GM08714 (cell line): ENCODE data around the gene AKT3.
"Not testable (repeated sequence)": the region's sequence is repeated elsewhere in the genome, so short reads cannot be mapped to it uniquely, and the experiment has no call there.

Source experiments
- H3K4me3 ChIP-seq: fragments of 200-500 bp; sonication (Bioruptor generic); 2 replicates; pipeline ENCODE4 v1.5.1; 2014; ENCODE audit warnings: mild to moderate bottlenecking, low read length, inconsistent platforms
- ZNF274 ChIP-seq: IDR thresholded peaks from 2 replicates; pipeline ENCODE4 v1.6.1; 2012; ENCODE audit warnings: mild to moderate bottlenecking, low read depth, low read length

AKT3 gene

DNA sequence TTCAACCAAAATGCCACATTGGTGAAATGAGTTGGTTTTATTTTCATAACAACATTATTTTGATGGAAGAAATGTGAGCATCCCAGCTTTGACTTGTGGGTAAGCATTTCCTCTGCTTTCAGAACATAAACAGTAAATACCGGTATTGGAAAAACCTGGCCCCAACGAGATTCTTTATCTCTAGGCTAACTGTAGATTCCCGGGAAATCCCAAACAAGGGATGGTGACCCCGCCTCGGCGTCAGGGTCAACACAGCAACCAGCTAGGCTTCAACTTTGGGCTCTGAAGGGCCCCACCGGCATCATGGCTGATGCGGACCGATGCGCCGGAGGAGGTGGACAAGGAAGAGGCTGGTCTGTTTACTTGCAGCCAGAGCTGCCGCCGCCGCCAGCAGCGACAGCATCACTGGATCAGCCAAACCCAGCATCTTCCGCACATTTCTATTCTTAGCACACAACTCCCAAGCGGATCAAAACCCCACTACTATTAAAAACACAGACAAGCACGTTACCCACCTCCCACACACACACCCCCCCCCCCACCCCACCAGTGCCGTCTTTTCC is 1.1 kb downstream of the AKT3 start:
- peak overlapping the region; percentile 83 for H3K4me3 ChIP-seq
- no peak for TF ChIP-seq ZNF274

DNA sequence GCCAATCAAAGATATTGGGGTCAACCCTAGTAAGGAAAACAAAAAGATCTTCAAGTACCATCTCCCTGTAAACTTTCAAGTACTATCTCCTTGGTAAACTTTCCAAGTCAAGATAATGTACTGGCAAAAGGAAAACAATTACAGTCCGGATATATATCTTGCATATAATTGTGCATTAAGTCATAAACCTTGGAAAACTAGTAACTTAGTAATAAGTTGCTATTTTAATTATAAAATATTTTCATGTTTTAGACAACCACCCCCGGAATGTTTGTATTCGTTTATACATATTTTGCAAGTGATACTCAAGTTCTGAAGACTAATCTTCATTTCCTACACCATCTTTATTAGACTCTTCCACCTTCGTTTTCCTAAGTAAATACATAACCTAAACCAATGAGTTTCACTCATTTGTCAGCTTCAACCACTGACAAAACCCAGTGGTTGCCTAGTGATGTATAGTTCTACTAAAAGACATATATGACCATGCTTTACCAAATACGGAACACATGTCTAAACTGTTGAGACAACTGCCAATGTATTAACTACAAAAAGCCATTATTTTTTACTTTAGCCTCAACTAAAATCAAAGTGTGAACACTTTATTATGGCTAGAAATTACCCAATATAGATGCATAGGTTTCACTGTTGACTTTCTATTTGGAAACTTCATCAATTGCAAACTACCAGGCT is 1.7 kb downstream of the AKT3 start:
- peak overlapping the region; percentile 83; the same call in 1 of the 2 replicates for H3K4me3 ChIP-seq
- no peak for TF ChIP-seq ZNF274

DNA sequence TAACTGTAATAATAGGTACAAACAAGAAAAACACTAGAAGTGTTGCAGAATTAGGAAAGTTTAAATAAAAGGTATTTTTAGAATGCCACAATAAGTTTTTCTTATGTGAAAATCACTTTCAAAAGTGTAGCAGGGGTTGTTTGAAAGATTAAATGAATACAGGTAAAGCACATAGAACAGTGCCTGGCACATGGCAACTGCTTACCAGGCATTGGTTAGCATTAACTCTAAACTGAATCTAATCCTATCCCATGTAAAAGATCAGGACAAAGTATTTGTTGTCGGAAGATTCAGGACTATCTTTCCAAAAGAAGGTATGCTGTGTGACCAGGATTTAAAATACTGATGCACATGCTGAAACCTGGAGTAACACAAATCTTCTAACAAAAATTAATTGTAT is 3.3 kb downstream of the AKT3 start:
- H3K4me3 ChIP-seq: no peak overlapping the region
- TF ChIP-seq ZNF274: no peak

DNA sequence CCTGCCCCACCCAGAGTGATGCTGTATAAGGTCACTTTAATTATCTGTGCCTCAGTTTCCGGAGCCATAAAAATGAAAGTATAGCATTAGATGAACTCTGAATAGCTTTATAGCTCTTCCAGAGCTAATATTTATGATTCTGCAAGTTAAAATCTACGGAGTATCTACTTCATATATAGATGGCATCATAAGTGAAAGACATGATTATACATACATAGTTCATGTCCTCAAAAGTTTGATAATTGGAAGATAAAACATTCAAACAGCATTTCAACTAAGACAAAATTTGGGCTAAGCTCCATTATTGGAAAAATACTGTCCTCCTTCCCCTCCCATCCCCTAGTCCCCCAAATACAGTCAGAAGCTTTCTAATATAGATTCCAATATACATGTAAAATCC is 4.2 kb downstream of the AKT3 start:
- no peak overlapping the region for H3K4me3 ChIP-seq
- TF ChIP-seq ZNF274: no peak

DNA sequence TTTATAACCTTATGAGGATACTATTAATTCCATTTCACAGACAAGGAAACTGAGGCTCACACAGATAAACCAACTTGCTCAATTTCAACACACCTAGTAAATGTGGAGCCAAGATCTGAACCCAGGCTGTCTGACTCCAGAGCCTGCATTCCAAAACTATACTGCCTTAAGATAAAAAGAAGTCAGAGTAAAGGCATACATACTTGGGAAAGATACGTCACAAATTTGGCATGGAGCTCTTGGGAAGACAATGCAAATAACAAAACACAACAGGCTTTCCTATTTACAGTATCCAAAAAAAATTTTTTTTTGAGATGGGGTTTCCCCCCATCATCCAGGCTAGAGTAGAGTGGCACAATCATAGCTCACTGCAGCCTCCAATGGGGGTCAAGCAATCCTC is 5.9 kb downstream of the AKT3 start:
- no peak overlapping the region for H3K4me3 ChIP-seq
- no peak for TF ChIP-seq ZNF274

DNA sequence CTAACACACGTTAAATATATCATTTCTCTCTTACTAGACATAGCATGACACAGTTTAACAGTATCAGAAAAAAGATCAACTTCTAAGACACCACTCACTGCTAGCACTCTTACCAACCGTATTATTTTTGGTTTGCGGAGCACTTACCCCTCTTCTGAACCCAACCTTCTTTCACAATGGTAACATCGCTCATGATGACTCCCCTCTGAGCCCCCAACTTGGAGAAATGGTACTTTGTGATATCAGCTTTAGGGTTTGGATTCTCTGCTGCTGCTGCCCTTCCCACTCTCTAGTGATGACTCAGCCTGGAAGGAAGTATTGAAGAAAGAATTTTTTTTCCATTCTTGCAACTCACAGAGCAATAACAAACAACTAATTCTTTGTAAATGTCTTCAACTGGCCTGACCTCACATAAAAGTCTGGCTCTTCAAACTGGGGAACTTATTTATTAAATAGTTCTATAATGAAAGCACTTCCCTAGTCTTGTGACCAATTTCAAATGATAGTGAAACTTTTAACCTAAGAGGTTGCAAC is 7.0 kb downstream of the AKT3 start:
- no peak overlapping the region for H3K4me3 ChIP-seq
- TF ChIP-seq ZNF274: no peak

DNA sequence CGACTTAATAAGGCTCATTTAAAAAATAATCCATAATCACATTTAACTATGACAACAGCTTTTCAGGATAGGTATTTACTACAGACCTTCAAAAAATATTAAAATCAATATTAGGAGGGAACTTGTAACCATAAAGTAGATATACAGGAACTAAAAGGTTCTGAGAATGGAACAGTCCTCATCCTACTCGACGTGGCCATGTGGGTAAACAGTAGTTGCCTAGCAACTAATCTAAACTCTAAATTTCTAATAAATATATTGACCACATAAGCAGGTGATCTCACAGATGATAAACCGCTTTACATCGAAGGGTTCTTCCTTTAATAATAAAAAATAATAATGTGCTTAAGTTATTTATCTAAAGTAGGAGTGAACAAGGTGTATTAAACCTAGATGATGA is 7.9 kb downstream of the AKT3 start:
- no peak for TF ChIP-seq ZNF274
- no peak overlapping the region for H3K4me3 ChIP-seq

DNA sequence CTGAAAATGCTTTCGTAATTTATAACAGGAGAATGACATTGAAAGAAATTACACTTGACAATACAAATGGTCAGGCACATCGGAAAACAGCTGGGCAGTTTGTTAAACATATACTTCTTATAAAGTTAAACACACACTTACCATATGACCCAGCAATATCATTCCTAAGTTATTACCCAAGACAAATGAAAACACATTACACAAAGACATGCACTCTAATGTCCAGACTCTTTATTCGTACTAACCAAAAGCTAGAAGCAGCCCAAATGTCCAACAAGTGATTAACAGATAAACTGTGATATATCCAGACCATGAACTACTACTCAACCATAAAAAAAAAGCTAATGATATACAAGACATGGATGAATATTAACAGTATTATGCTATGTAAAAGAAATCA is 8.5 kb downstream of the AKT3 start:
- no peak overlapping the region for H3K4me3 ChIP-seq
- TF ChIP-seq ZNF274: no peak

DNA sequence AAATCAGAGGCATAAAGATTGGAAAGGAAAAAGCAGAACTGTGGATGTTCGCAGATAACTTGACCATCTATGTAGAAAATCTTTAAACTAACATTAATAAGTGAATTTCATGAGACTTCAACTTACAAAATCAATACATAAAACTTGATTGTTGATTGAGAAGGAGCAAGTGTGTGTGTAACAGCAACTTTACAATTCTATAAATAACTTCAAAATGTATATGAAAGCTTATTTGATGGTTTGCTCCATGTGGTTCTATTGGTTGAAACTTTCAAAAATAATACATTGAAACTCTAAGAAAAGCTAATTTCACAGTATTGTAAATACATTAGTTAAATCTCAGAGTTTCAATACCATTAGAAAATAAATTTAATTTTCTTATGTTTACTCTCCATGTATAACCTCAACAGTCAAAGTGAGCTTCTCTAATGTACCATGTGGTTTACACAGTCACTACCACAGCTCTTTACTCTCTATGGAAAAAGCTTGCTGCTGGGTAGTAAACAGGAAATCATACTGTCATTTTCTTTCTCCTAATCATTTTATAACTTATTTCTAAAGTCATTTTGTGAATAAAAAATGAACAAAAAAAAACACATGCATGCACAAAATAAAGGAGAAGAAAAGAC is 12.0 kb downstream of the AKT3 start:
- no peak overlapping the region for H3K4me3 ChIP-seq
- no peak for TF ChIP-seq ZNF274

DNA sequence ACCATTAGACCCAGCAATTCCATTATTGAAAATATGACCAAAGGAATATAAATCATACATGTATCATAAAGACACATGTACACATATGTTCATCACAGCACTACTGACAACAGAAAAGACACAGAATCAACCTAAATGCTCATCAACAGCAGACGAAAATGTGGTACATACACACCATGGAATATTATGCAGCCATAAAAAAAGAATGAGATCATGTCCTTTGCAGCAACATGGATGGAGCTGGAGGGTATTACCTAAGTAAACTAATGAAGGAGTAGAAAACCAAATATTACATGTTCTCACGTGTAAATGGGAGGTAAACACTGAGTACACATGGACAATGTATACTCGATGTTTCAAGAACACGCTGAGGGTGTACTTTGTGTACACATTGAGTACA is 15.9 kb downstream of the AKT3 start:
- H3K4me3 ChIP-seq: no peak overlapping the region
- TF ChIP-seq ZNF274: no peak

DNA sequence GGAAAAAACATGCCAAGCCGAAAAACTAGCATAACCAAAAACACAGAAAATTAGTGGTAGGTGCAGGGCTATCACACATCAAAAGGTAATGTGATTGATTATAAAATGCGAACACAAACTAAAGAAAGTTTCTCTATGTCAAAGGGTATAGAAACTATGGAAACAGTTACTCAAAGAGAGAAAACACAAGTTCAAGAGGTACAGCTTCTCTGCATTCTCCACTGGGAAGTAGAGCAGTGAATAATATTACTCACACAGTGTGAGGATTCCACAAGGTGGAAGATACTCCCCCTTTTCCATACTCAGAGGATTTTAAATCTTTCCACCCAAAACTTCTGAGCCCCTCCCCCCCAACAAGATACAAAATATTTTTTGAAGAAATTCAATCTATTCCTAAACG is 18.6 kb downstream of the AKT3 start:
- TF ChIP-seq ZNF274: no peak
- no peak overlapping the region for H3K4me3 ChIP-seq

DNA sequence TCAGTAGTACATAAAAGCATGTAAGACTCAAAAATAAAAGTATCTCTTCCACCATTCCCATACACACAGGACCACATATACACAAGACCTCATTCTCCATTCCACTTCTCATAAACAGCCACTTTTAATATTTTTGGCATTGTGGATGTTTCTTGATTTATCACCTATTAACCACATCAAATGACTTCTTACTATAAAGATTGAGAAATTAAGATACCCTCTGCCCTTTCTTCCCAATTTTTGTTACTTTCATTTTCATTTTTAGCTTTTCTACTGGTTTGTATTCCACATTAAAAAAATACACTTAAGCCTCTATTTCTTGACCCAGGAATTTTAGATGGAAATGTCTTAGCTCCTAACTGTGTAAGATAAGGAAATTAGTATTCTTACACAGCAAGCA is 22.8 kb downstream of the AKT3 start:
- H3K4me3 ChIP-seq: no peak overlapping the region
- no peak for TF ChIP-seq ZNF274

DNA sequence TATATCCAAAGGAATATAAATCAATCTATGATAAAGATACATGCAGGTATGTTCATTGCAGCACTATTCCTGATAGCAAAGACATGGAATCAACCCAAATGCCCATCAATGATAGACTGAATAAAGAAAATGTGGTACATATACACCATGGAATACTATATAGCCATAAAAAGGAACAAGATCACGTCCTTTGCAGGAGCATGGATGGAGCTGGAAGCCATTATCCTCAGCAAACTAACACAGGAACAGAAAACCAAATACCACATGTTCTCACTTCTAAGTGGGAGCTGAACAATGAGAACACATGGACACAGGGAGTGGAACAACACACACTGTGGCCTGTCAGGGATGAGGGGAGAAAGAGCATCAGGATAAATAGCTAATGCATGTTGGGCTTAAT is 25.1 kb downstream of the AKT3 start:
- not testable (repeated sequence) for H3K4me3 ChIP-seq

DNA sequence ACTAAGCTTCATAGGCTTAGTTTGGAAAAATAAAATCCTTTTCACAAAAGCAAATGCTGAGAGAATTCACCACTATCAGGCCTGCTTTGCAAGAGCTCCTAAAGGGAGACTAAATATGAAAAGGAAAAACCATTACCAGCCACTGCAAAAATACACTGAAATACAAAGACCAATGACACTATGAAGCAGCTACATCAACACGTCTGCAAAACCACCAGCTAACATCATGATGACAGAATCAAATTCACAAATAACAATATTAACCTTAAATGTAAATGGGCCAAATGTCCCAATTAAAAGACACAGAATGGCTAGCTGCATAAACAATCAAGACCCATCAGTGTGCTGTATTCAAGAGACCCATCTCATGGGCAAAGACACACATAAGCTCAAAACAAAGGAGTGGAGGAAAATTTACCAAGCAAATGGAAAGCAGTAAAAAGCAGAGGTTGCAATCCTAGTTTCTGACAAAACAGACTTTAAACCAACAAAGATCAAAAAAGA is 28.8 kb downstream of the AKT3 start:
- no peak overlapping the region for H3K4me3 ChIP-seq
- TF ChIP-seq ZNF274: no peak

DNA sequence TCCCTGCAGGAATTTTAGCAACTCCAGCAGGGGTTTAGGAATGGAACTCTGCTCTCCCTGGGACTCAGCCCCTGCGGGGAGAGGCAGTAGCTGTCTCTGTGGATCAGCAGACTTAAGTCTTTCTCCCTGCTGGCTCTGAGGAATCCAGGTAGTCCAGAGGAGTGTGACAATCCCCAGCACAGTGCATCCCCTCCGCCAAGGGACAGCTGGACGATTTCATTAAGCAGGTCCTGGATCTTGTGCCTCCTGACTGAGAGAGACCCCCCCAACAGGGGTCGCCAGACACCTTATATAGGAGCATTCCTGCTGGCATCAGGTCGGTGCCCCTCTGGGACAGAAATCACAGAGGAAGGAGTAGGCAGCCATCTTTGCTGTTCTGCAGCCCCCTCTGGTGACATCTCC is 30.6 kb downstream of the AKT3 start:
- no peak overlapping the region for H3K4me3 ChIP-seq
- TF ChIP-seq ZNF274: no peak
